H9 (cell line): Measurements from ENCODE around the gene MICALL1. TPM values are rescaled to one million over a fixed set of nuclear protein-coding genes. Genes with fewer than 3 reads are reported as not detected.

Source experiments
- DNase-seq: peaks from one replicate; pipeline ENCODE4 v3.0.0-alpha.2; 2017
- H2AFZ ChIP-seq: one replicate; pipeline ENCODE4 v1.6.1; 2013; ENCODE audit warnings: mild to moderate bottlenecking, low read length, control low read depth, moderate library complexity
- H2AK5ac ChIP-seq: 2 replicates; pipeline ENCODE4 v1.6.1; 2013; ENCODE audit warnings: low read length, control low read depth, mixed read lengths; ENCODE audit not compliant: insufficient read length
- H2BK120ac ChIP-seq: one replicate; pipeline ENCODE4 v1.6.1; 2013; ENCODE audit warnings: low read depth, mild to moderate bottlenecking, low read length, control low read depth, inconsistent platforms; ENCODE audit not compliant: poor library complexity, severe bottlenecking
- H2BK12ac ChIP-seq: 2 replicates; pipeline ENCODE4 v1.6.1; 2013; ENCODE audit warnings: low read length, control low read depth, mixed read lengths, low read depth; ENCODE audit not compliant: insufficient read length
- H2BK15ac ChIP-seq: 2 replicates; pipeline ENCODE4 v1.6.1; 2013; ENCODE audit warnings: low read depth, low read length, control low read depth
- H2BK20ac ChIP-seq: one replicate; pipeline ENCODE4 v1.6.1; 2013; ENCODE audit warnings: low read depth, mild to moderate bottlenecking, low read length, control low read depth, inconsistent platforms; ENCODE audit not compliant: poor library complexity, severe bottlenecking
- H2BK5ac ChIP-seq: 2 replicates; pipeline ENCODE4 v1.6.1; 2013; ENCODE audit warnings: low read length, control low read depth, mixed read lengths; ENCODE audit not compliant: insufficient read length
- H3K14ac ChIP-seq: 2 replicates; pipeline ENCODE4 v1.6.1; 2013; ENCODE audit warnings: low read length, control low read depth; ENCODE audit not compliant: insufficient read depth
- H3K18ac ChIP-seq: 2 replicates; pipeline ENCODE4 v1.6.1; 2013; ENCODE audit warnings: low read depth, mild to moderate bottlenecking, mixed read lengths, low read length, control low read depth; ENCODE audit not compliant: insufficient read length
- H3K23ac ChIP-seq: 2 replicates; pipeline ENCODE4 v1.6.1; 2013; ENCODE audit warnings: low read length, control low read depth, mixed read lengths, low read depth; ENCODE audit not compliant: insufficient read length
- H3K23me2 ChIP-seq: 2 replicates; pipeline ENCODE4 v1.6.1; 2013; ENCODE audit warnings: low read depth, mild to moderate bottlenecking, mixed read lengths, low read length, control low read depth; ENCODE audit not compliant: insufficient read length, poor library complexity, severe bottlenecking
- H3K27ac ChIP-seq: 2 replicates; pipeline ENCODE4 v1.5.1; 2013; ENCODE audit warnings: low read length, control low read depth, mixed read lengths, low read depth; ENCODE audit not compliant: insufficient read length
- H3K27me3 ChIP-seq: 2 replicates; pipeline ENCODE4 v1.6.1; 2013; ENCODE audit warnings: low read length, control low read depth, inconsistent platforms; ENCODE audit not compliant: insufficient read depth
- H3K4ac ChIP-seq: 2 replicates; pipeline ENCODE4 v1.6.1; 2013; ENCODE audit warnings: low read depth, mild to moderate bottlenecking, control low read depth, inconsistent platforms, low read length, moderate library complexity
- H3K4me1 ChIP-seq: 2 replicates; pipeline ENCODE4 v1.6.1; 2013; ENCODE audit warnings: low read length, control low read depth, inconsistent platforms; ENCODE audit not compliant: insufficient read depth
- H3K4me2 ChIP-seq: 2 replicates; pipeline ENCODE4 v1.6.1; 2013; ENCODE audit warnings: low read length, control low read depth, mixed read lengths; ENCODE audit not compliant: insufficient read length, insufficient read depth
- H3K56ac ChIP-seq: 2 replicates; pipeline ENCODE4 v1.6.1; 2013; ENCODE audit warnings: low read depth, mild to moderate bottlenecking, mixed read lengths, low read length, control low read depth; ENCODE audit not compliant: insufficient read length
- H3K79me1 ChIP-seq: 2 replicates; pipeline ENCODE4 v1.6.1; 2013; ENCODE audit warnings: low read depth, mild to moderate bottlenecking, moderate library complexity, low read length, control low read depth, inconsistent platforms; ENCODE audit not compliant: insufficient read depth, poor library complexity, severe bottlenecking
- H3K79me2 ChIP-seq: 2 replicates; pipeline ENCODE4 v1.6.1; 2013; ENCODE audit warnings: low read length, control low read depth, inconsistent platforms; ENCODE audit not compliant: insufficient read depth
- H3K9ac ChIP-seq: 2 replicates; pipeline ENCODE4 v1.6.1; 2013; ENCODE audit warnings: low read length, control low read depth, mixed read lengths; ENCODE audit not compliant: insufficient read length; ENCODE audit errors: extremely low read depth
- H3K9me3 ChIP-seq: one replicate; pipeline ENCODE4 v1.6.1; 2013; ENCODE audit warnings: low read depth, low read length, inconsistent platforms; ENCODE audit not compliant: control insufficient read depth
- H3T11ph ChIP-seq: one replicate; pipeline ENCODE4 v1.6.1; 2013; ENCODE audit warnings: mild to moderate bottlenecking, low read length, control low read depth, inconsistent platforms
- H4K20me1 ChIP-seq: one replicate; pipeline ENCODE4 v1.6.1; 2013; ENCODE audit not compliant: control insufficient read depth, insufficient read length, insufficient read depth
- H4K5ac ChIP-seq: 2 replicates; pipeline ENCODE4 v1.6.1; 2013; ENCODE audit warnings: low read depth, mild to moderate bottlenecking, mixed read lengths, low read length, control low read depth; ENCODE audit not compliant: insufficient read length
- H4K8ac ChIP-seq: replicated peaks from 2 replicates; pipeline ENCODE4 v1.6.1; 2013; ENCODE audit warnings: low read length, control low read depth, mixed read lengths, low read depth; ENCODE audit not compliant: insufficient read length
- H4K91ac ChIP-seq: 2 replicates; pipeline ENCODE4 v1.6.1; 2013; ENCODE audit warnings: low read depth, mild to moderate bottlenecking, moderate library complexity, mixed read lengths, low read length, control low read depth; ENCODE audit not compliant: insufficient read length
- H3K27ac Mint-ChIP-seq, 3 experiments: 2 replicates in 2 of 3; 3 replicates in 1 of 3; pipeline ENCODE4 v1.8.0; 2020 to 2021; ENCODE audit warnings: mixed read lengths in 3 of 3, mild to moderate bottlenecking in 1 of 3, moderate library complexity in 1 of 3
- H3K27me3 Mint-ChIP-seq: 2 replicates; pipeline ENCODE4 v1.8.0; 2021; ENCODE audit warnings: low read depth, mild to moderate bottlenecking, moderate library complexity, mixed read lengths
- H3K36me3 Mint-ChIP-seq, 3 experiments: 2 replicates in 2 of 3; 3 replicates in 1 of 3; pipeline ENCODE4 v1.8.0; 2020 to 2021; ENCODE audit warnings: low read depth in 3 of 3, mixed read lengths in 3 of 3; ENCODE audit not compliant: insufficient read depth in 1 of 3
- H3K4me1 Mint-ChIP-seq, 2 experiments: 2 replicates each; pipeline ENCODE4 v1.8.0; 2020; ENCODE audit warnings: mixed read lengths in 2 of 2
- H3K4me3 Mint-ChIP-seq, 2 experiments: 2 replicates in 1 of 2; 3 replicates in 1 of 2; pipeline ENCODE4 v1.8.0; 2020 to 2021; ENCODE audit warnings: mild to moderate bottlenecking in 2 of 2, mixed read lengths in 2 of 2, moderate library complexity in 1 of 2
- H3K9me3 Mint-ChIP-seq, 2 experiments: 2 replicates in 1 of 2; 3 replicates in 1 of 2; pipeline ENCODE4 v1.8.0; 2020; ENCODE audit warnings: mild to moderate bottlenecking in 2 of 2, mixed read lengths in 2 of 2, moderate library complexity in 1 of 2
- WGBS: extraction: QIAGEN DNeasy Blood & Tissue Kit; methylation state at CpG from one replicate; pipeline ENCODE4 v1.1.7; 2013; ENCODE audit warnings: missing lambda C conversion rate, low lambda C conversion rate, mixed read lengths; ENCODE audit not compliant: insufficient read length; ENCODE audit errors: extremely low coverage; 5-methylcytosine and 5-hydroxymethylcytosine counted together
- total RNA-seq: library from RNA; stranded (reverse); gene quantifications from 2 replicates; pipeline ENCODE4 v1.2.1, GENCODE V29; 2021
- TF ChIP-seq, protein P1 (sequence below): fragments of 200-600 bp; sonication (generic); conservative IDR thresholded peaks from 3 replicates; pipeline ENCODE4 v1.8.0; 2021; ENCODE audit warnings: antibody characterized with exemption, mild to moderate bottlenecking

The MICALL1 gene
- total RNA-seq, 1 experiment from 2014 or later, result 33.3 TPM

DNA sequence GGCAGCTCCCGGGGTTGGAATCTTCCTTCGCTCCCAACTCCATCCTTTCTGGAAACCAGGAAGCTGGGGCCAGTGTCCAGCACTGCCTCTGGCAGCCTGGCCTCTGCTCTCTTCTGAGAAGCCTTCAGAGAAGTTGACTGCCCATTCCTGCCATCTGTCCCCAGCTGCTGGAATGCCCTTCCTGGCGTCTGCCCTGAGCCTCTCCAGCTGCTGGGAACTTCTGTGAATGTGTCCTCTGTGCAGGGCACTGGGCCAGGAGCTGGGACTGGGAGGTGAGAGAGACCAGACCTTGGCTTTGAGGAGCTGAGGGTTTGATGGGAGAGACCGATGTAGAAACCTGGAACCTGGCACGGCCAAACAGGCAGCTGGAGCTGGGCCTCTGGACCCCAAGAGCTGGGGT is 84.2 kb downstream of the MICALL1 start:
- Mint-ChIP-seq H3K4me3 (no peak overlapping the region), H3K36me3 (no peaks in the 10 kb centered on the region), H3K4me1 (peaks cover 5 to 8% of the 10 kb centered on the region in 2 experiments), H3K27me3 (peaks cover 12% of the 10 kb centered on the region), H3K27ac (no peak overlapping the region), H3K9me3 (no peaks in the 10 kb centered on the region)
- Histone ChIP-seq H2BK15ac (no peak overlapping the region), H3T11ph (no peak overlapping the region), H2BK120ac (no peak overlapping the region), H3K79me2 (no peaks in the 10 kb centered on the region), H3K23me2 (no peaks in the 10 kb centered on the region), H3K4ac (no peak overlapping the region), H3K27ac (no peak overlapping the region), H3K23ac (no peak overlapping the region), H3K14ac (no peak overlapping the region), H3K56ac (no peak overlapping the region), H3K9me3 (no peaks in the 10 kb centered on the region), H3K9ac (no peak overlapping the region), H3K27me3 (no peaks in the 10 kb centered on the region), H4K8ac (no peak overlapping the region), H2BK20ac (no peak overlapping the region), H2BK12ac (no peak overlapping the region), H2AK5ac (no peak overlapping the region), H4K20me1 (no peaks in the 10 kb centered on the region), H3K4me2 (no peak overlapping the region), H4K91ac (no peak overlapping the region), H2BK5ac (no peak overlapping the region), H2AFZ (no peak overlapping the region), H3K79me1 (no peaks in the 10 kb centered on the region), H3K18ac (no peak overlapping the region), H3K4me1 (no peaks in the 10 kb centered on the region), H4K5ac (no peak overlapping the region)
- DNase-seq, result no peak
- TF ChIP-seq, protein P1, sequence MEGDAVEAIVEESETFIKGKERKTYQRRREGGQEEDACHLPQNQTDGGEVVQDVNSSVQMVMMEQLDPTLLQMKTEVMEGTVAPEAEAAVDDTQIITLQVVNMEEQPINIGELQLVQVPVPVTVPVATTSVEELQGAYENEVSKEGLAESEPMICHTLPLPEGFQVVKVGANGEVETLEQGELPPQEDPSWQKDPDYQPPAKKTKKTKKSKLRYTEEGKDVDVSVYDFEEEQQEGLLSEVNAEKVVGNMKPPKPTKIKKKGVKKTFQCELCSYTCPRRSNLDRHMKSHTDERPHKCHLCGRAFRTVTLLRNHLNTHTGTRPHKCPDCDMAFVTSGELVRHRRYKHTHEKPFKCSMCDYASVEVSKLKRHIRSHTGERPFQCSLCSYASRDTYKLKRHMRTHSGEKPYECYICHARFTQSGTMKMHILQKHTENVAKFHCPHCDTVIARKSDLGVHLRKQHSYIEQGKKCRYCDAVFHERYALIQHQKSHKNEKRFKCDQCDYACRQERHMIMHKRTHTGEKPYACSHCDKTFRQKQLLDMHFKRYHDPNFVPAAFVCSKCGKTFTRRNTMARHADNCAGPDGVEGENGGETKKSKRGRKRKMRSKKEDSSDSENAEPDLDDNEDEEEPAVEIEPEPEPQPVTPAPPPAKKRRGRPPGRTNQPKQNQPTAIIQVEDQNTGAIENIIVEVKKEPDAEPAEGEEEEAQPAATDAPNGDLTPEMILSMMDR, result no peak
- no CpG with 5 or more reads among the region's 5 CpGs for WGBS
